HepG2 (cell line): ENCODE results near the gene MTHFD1L. TPM values are rescaled to one million over a fixed set of nuclear protein-coding genes. Genes with fewer than 3 reads are reported as not detected.
A peak's percentile ranks its signal among the peaks of the same experiment; 100 is the strongest.

Experiments
- BCL6 ChIP-seq: IDR thresholded peaks from 2 replicates; pipeline ENCODE4 v1.6.1; 2016; ENCODE audit warnings: missing genetic modification reagents, missing compliant biosample characterization
- BRD4 ChIP-seq: sonication (generic); formaldehyde crosslinking; IDR thresholded peaks from 2 replicates; pipeline ENCODE4 v1.4.0; 2020; ENCODE audit warnings: missing genetic modification reagents
- CAMTA2 ChIP-seq: sonication (generic); formaldehyde crosslinking; IDR thresholded peaks from 2 replicates; pipeline ENCODE4 v1.4.0; 2020; ENCODE audit warnings: mild to moderate bottlenecking, missing genetic modification reagents, borderline replicate concordance
- CCAR2 ChIP-seq: fragments of 200-400 bp; formaldehyde crosslinking; optimal IDR thresholded peaks from 2 replicates; pipeline ENCODE3; 2018; ENCODE audit warnings: low read depth, mild to moderate bottlenecking, low read length, moderate library complexity
- EP300 ChIP-seq, 3 experiments: sonication (generic) in 1 of 3; formaldehyde crosslinking in 1 of 3; IDR thresholded peaks; 2 replicates each; pipeline versions ENCODE4 v1.5.1 to v1.6.1; 2011 to 2020; ENCODE audit warnings: low read depth in 2 of 3, low read length in 2 of 3, borderline replicate concordance in 1 of 3, improper control_type of control experiment in 1 of 3, mild to moderate bottlenecking in 1 of 3, missing genetic modification reagents in 1 of 3, moderate library complexity in 1 of 3
- FLYWCH1 ChIP-seq: sonication (generic); formaldehyde crosslinking; IDR thresholded peaks from 2 replicates; pipeline ENCODE4 v1.8.1; 2023; ENCODE audit warnings: mild to moderate bottlenecking, missing genetic modification reagents
- HES4 ChIP-seq: sonication (generic); formaldehyde crosslinking; IDR thresholded peaks from 2 replicates; pipeline ENCODE4 v1.9.0; 2021; ENCODE audit warnings: mild to moderate bottlenecking, missing genetic modification reagents, borderline replicate concordance
- HNRNPH1 ChIP-seq: fragments of 200-400 bp; formaldehyde crosslinking; optimal IDR thresholded peaks from 2 replicates; pipeline ENCODE3; 2017; ENCODE audit warnings: mild to moderate bottlenecking, low read depth, low read length
- HNRNPL ChIP-seq: fragments of 200-400 bp; formaldehyde crosslinking; IDR thresholded peaks from 2 replicates; pipeline ENCODE4 v1.6.1; 2017; ENCODE audit warnings: mild to moderate bottlenecking, low read depth, low read length
- KLF9 ChIP-seq: IDR thresholded peaks from 2 replicates; pipeline ENCODE4 v1.6.1; 2016; ENCODE audit warnings: low read depth
- MTA1 ChIP-seq: sonication (generic); formaldehyde crosslinking; IDR thresholded peaks from 2 replicates; pipeline ENCODE4 v1.4.0; 2020; ENCODE audit warnings: missing genetic modification reagents, mild to moderate bottlenecking, borderline replicate concordance
- PHF20 ChIP-seq: sonication (generic); formaldehyde crosslinking; IDR thresholded peaks from 2 replicates; pipeline ENCODE4 v1.5.0; 2020; ENCODE audit warnings: mild to moderate bottlenecking, missing genetic modification reagents
- POGZ ChIP-seq: sonication (generic); formaldehyde crosslinking; IDR thresholded peaks from 2 replicates; pipeline ENCODE4 v1.4.0; 2020; ENCODE audit warnings: mild to moderate bottlenecking, missing genetic modification reagents
- PPARG ChIP-seq: conservative IDR thresholded peaks from 2 replicates; pipeline ENCODE4 v1.6.1; 2016; ENCODE audit warnings: missing biosample characterization, missing genetic modification reagents
- RBM22 ChIP-seq: fragments of 200-400 bp; formaldehyde crosslinking; optimal IDR thresholded peaks from 2 replicates; pipeline ENCODE3; 2017; ENCODE audit warnings: mild to moderate bottlenecking, low read length, moderate library complexity
- RFX5 ChIP-seq: IDR thresholded peaks from 2 replicates; pipeline ENCODE4 v1.6.1; 2011; ENCODE audit warnings: low read depth, low read length, improper control_type of control experiment
- SMAD1 ChIP-seq: sonication (generic); formaldehyde crosslinking; IDR thresholded peaks from 2 replicates; pipeline ENCODE4 v1.4.0; 2020; ENCODE audit warnings: missing genetic modification reagents, low read depth, mild to moderate bottlenecking, borderline replicate concordance
- ZFP36L1 ChIP-seq: sonication (generic); formaldehyde crosslinking; IDR thresholded peaks from 2 replicates; pipeline ENCODE4 v1.8.0; 2022; ENCODE audit warnings: mild to moderate bottlenecking, missing genetic modification reagents, moderate library complexity
- ZKSCAN5 ChIP-seq: sonication (generic); formaldehyde crosslinking; IDR thresholded peaks from 2 replicates; pipeline ENCODE4 v1.5.1; 2020; ENCODE audit warnings: mild to moderate bottlenecking, missing genetic modification reagents
- ZNF207 ChIP-seq: fragments of 450-650 bp; IDR thresholded peaks from 2 replicates; pipeline ENCODE4 v1.6.1; 2016; ENCODE audit warnings: antibody characterized with exemption, borderline replicate concordance
- ZNF543 ChIP-seq: sonication (generic); formaldehyde crosslinking; IDR thresholded peaks from 2 replicates; pipeline ENCODE4 v1.4.0; 2020; ENCODE audit warnings: mild to moderate bottlenecking, missing genetic modification reagents
- ZNF570 ChIP-seq: sonication (generic); formaldehyde crosslinking; IDR thresholded peaks from 2 replicates; pipeline ENCODE4 v1.4.0; 2020; ENCODE audit warnings: mild to moderate bottlenecking, missing genetic modification reagents, borderline replicate concordance
- ZNF577 ChIP-seq: sonication (generic); formaldehyde crosslinking; IDR thresholded peaks from 2 replicates; pipeline ENCODE4 v1.4.0; 2020; ENCODE audit warnings: mild to moderate bottlenecking, low read depth, missing genetic modification reagents, borderline replicate concordance
- ZNF7 ChIP-seq: IDR thresholded peaks from 2 replicates; pipeline ENCODE4 v1.6.1; 2016; ENCODE audit warnings: missing biosample characterization, missing genetic modification reagents
- ZNF788 ChIP-seq: sonication (generic); formaldehyde crosslinking; IDR thresholded peaks from 2 replicates; pipeline ENCODE4 v1.5.0; 2020; ENCODE audit warnings: mild to moderate bottlenecking, missing genetic modification reagents, borderline replicate concordance
- polyA plus RNA-seq, 8 experiments: library from polyadenylated mRNA; depleted of rRNA in 3 of 8; stranded (reverse) in 7 of 8; unstranded in 1 of 8; fragments of >200 nt; fragmentation: Illumina TruSeq in 4 of 8; extraction: Trizol in 4 of 8; gene quantifications; 2 replicates each; pipeline versions ENCODE4 v1.2.1 to v1.2.3, GENCODE V29; 2011 to 2016; ENCODE audit warnings: low read depth in 4 of 8, missing spikeins in 1 of 8, mixed read lengths in 1 of 8; ENCODE audit not compliant: insufficient read depth in 1 of 8
- total RNA-seq, 5 experiments: library from RNA; depleted of rRNA; stranded (reverse); fragments of >200 nt; fragmentation: Illumina TruSeq; extraction: Trizol; gene quantifications; 2 replicates each; pipeline ENCODE4 v1.2.3, GENCODE V29; 2016; ENCODE audit warnings: low read depth in 1 of 5
- TF ChIP-seq, protein P1 (sequence below): sonication (generic); formaldehyde crosslinking; IDR thresholded peaks from 2 replicates; pipeline ENCODE4 v1.5.0; 2020; ENCODE audit warnings: mild to moderate bottlenecking, missing genetic modification reagents
- TF ChIP-seq, protein P2 (sequence below): sonication (generic); IDR thresholded peaks from 2 replicates; pipeline ENCODE4 v1.6.1; 2016; ENCODE audit warnings: low read depth, borderline replicate concordance
- TF ChIP-seq, protein P3 (sequence below): sonication (generic); formaldehyde crosslinking; IDR thresholded peaks from 2 replicates; pipeline ENCODE4 v1.4.0; 2020; ENCODE audit warnings: mild to moderate bottlenecking, low read depth, missing genetic modification reagents

MTHFD1L gene
- total and polyA plus RNA-seq, 2 of the 13 experiments (the other 11 are each of a cell fraction or from before 2014, with no cell fraction given), result 24.0 to 39.6 TPM

DNA sequence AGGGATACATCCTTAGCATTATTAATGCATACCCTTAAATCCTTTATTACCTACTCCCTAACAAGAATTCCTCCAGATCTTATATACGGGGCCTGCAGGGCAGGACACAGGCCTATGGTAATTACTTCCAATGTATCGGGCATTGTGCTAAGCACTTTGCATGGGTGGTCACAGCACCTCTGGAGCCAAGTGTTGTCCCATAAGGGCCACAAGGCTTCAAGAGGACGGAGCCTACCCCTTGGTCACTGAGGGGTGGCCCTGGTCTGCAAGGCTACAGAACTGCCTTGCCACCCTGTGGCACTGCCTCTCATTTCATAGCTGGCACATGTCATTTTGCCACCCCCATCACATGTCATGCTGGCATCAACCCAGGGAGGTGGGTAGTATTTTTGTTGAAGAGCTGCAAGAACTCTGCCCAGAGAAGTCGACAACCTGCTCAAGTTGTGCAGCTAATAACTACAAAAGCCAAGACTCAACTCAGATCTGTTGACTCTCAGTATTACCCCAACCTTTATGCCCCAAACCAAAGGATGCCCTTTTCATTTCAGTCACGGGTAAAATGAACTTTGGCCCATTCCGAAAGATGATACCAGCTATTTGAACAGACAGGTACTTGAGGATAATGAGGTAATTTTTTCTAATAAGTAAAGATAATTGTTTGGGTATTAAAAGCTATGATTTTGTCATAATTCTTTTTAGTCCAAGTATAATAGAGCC, 230.2 kb downstream of the MTHFD1L start (continued):
- TF ChIP-seq, protein P1, sequence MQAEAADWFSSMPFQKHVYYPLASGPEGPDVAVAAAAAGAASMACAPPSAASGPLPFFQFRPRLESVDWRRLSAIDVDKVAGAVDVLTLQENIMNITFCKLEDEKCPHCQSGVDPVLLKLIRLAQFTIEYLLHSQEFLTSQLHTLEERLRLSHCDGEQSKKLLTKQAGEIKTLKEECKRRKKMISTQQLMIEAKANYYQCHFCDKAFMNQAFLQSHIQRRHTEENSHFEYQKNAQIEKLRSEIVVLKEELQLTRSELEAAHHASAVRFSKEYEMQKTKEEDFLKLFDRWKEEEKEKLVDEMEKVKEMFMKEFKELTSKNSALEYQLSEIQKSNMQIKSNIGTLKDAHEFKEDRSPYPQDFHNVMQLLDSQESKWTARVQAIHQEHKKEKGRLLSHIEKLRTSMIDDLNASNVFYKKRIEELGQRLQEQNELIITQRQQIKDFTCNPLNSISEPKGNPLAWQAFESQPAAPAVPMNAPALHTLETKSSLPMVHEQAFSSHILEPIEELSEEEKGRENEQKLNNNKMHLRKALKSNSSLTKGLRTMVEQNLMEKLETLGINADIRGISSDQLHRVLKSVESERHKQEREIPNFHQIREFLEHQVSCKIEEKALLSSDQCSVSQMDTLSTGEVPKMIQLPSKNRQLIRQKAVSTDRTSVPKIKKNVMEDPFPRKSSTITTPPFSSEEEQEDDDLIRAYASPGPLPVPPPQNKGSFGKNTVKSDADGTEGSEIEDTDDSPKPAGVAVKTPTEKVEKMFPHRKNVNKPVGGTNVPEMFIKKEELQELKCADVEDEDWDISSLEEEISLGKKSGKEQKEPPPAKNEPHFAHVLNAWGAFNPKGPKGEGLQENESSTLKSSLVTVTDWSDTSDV, result no peak
- TF ChIP-seq BCL6 (CRISPR knock-in tag) (no peak), ZFP36L1 (CRISPR knock-in tag) (0 out of 2 replicates have a peak, but pooled peaks have one; percentile 59), SMAD1 (no peak), HES4 (CRISPR knock-in tag) (no peak), HNRNPH1 (no peak), RBM22 (peak; percentile 70), CAMTA2 (CRISPR knock-in tag) (no peak), ZNF570 (no peak), RFX5 (no peak), PHF20 (CRISPR knock-in tag) (no peak), KLF9 (CRISPR knock-in tag) (no peak), ZKSCAN5 (no peak), ZNF543 (CRISPR knock-in tag) (no peak), ZNF207 (no peak), HNRNPL (peak; percentile 81), BRD4 (no peak), EP300 (IDR thresholded peaks at IDR 0.05; ENCODE audit: low read depth in 2 of 2, low read length in 2 of 2) (no peak), EP300 (CRISPR knock-in tag; IDR thresholded peaks at IDR 0.05; ENCODE audit: borderline replicate concordance) (peak; percentile 9; the same call in 1 of the 2 replicates), MTA1 (no peak; the same call in 1 of the 2 replicates), POGZ (CRISPR knock-in tag) (no peak), ZNF788 (CRISPR knock-in tag) (0 out of 2 replicates have a peak, but pooled peaks have one; percentile 31), PPARG (no peak), CCAR2 (no peak), ZNF7 (CRISPR knock-in tag) (no peak), ZNF577 (CRISPR knock-in tag) (no peak), FLYWCH1 (no peak)
- TF ChIP-seq, protein P2, sequence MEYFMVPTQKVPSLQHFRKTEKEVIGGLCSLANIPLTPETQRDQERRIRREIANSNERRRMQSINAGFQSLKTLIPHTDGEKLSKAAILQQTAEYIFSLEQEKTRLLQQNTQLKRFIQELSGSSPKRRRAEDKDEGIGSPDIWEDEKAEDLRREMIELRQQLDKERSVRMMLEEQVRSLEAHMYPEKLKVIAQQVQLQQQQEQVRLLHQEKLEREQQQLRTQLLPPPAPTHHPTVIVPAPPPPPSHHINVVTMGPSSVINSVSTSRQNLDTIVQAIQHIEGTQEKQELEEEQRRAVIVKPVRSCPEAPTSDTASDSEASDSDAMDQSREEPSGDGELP, result no peak
- TF ChIP-seq, protein P3, sequence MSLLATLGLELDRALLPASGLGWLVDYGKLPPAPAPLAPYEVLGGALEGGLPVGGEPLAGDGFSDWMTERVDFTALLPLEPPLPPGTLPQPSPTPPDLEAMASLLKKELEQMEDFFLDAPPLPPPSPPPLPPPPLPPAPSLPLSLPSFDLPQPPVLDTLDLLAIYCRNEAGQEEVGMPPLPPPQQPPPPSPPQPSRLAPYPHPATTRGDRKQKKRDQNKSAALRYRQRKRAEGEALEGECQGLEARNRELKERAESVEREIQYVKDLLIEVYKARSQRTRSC, result no peak
